ENCODE results near the gene AHCYL1.

Gene AHCYL1

DNA sequence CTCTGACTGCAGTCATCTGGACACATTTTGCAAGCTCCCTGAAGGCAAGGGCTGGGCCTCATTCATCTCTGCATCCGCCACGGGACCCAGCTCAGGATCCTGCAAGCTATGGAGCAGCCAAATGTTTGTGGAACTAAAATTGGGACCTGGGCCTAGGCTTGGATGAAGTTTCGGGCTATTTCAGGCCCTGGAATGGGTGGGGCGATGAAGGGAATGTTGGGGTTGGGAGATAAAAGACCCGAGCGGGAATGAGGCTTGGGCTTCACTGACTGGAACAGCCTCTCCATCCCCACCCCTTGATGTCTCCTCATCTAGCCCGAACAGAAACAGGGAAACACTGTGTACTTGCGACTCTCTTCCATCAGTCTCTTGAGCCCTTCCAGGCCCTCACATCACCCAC lies 7.3 kb upstream of the AHCYL1 start:
- no peak for DNase-seq

DNA sequence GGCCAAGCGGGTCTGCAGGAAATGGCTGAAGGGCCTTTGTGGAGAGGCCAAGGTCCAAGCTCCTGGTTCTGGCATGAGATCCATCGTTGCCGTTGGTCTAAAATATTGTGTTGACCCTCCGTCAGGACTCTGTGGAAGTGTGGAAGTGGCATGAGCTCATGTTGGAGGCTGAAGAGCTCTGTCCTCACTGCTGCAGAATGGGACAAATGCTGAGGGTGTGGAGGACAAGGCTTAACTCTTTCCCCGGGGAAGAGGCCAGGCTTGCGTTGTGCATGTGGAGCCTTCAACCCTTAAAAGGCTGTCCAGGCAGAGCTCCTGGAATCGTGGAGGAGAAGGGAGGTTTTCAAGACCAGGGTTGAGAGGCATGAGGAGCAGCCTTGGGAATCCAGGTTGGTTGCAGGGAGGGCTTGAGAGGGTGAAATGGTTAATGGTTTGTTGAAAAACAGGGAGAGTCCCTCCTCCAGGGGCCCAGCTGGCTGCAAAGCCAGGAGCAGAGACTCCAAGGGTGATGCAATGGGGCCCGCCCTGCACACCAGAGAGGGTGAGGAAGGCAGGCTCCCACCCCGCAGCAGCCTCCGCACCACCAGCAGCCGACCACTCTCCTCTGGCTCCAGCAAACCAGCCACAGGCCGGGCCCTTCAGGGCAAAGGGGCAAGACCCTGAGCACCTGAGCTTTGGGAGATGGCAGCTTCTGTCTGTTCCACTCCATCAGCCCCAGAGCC lies 6.7 kb upstream of the AHCYL1 start:
- DNase-seq: no peak

DNA sequence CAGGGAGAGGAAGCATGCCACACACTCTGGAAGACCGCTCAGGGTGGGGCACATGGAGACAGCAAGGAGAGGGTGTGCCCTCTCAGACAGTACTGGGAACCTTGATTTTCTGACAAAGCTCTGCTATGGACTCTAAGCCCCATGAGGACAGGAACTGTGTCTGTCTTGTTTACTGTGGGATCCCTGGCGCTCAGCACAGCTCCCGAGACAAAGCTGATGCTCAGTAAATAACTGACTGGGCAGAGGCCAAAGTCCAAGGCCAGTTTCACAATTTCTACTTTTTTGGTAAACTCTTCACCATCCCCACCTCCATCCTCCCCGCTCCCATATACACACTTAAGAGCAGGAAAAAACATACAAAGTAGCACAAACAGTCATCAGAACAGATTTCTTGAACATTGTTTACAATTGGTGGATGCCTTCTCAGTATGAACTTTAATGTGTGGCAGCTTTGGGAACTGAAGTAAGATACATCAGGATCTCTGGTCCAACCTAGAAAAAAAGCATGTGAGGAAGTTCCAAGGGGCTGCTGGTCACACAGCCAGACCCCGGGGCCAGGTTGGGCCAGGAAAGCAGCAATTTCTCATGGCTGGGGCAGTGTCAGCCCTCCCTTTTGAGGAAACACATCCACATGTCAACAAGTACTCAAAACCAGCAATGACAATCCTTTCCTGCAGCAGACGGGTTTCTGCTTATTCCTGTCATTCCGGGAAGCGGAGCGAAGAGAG lies 5.6 kb upstream of the AHCYL1 start:
- no peak for DNase-seq

DNA sequence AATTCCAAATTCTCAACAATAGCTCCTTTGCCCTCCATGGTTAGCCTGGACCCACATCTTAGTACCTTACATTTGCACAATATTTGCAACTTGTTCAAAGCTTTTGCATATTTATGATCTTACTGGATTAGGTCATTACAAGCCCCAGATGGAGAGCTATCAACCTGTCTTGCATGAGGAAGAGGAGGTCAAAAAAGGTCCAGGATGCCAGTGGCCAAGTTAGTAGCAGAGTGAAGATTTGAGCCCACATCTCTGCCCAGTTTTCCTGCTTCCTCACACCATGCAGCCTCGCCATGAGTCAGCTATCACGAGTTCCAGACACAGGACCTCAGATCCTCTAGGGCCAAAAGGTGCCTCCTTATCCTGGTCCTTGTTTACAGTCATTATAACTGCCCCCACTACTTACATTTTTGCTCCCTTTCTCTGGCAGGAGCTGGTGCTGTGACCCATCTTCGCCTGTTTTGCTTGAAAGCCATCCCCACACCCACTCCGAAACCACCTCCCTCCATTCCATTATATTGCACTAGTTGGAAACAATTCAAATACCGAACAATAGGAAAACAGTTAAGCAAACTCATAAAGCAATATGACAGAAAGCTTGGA lies 5.0 kb upstream of the AHCYL1 start:
- DNase-seq: no peak

DNA sequence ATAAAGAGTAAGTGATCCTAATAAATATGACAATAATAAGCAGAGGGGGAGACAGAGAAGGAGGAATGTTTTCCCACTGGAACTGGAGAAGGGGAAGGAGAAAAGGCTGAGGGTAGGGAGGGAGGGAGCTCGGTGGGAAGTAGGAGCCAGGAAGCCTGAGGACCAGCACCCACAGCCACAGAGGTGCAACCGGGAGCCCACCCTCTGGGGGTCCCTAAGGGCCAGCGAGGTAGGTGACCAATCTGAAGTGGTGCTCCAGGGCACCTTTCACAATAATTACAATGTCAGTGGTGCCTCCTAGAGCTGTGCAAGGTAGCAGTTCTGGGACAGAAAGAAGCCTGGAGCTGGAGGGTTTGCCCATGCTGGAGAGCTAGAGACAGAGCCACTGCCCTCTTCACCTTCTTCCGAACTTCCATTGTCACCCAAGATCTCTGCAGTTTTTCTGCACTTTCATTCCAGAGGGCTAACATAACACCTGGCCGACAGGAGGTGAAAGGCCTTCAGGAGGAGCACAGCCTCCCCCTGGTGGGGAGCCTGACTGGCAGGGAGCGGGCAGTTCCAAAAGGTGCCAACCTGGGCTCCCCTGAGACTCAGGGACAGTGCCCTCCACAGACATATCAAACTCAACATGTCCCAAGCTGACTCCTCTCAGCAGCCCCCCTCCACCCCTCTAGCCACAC lies 4.1 kb upstream of the AHCYL1 start:
- no peak for DNase-seq

DNA sequence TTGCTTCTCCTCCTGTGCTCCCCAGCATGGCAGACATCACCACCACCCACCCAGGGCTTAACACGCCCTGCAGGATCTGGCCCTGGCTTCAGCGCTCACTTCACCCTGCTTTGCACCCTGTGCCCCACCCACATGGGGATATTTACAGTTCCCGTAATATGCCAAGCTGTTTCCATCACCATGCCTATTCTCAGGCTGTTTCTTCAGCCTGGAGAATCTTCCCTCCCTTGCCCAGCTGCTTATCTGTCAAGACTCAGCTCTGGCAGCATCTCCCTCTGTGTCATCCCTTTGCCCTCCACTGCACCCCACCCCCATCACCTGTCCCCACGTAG lies 3.6 kb upstream of the AHCYL1 start:
- no peak for DNase-seq

DNA sequence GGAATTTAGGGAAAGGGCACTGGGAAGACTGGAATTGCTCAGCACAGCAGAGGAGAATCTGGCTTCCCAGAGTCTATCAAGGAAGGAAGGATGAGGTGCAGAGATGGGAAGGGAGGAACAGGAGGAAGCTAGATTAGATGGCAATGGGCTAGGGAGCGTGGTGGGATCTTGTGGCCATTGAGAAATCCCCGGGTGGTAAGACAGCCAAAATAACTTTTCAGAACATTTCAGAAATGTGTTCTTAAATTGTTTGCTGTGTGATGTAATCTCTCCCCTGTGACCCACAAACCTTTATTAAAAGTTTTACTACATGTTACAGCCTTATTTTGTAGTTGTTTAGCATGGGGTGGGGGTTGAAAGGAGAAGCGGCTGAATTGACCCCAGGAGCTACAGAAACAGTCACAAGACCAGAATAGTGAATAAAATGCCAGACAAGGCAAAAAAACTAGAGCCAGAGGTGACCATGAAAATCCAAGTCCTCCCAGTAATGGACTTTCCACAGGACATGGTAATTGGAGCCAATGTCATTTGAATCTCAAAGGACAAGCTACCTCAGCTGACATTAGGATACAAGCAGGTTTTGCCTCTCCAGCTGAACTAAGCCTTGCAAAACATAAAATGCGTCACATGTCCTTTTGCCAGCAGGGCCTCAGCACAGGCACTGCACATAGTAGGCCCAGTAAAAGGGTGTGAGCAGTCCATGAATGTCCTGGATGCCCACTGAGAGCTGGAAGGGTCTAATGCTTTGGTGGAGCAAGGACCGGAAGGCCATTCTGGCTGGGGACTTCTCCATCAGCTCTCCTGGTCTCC lies 980 bp upstream of the AHCYL1 start:
- DNase-seq: no peak

DNA sequence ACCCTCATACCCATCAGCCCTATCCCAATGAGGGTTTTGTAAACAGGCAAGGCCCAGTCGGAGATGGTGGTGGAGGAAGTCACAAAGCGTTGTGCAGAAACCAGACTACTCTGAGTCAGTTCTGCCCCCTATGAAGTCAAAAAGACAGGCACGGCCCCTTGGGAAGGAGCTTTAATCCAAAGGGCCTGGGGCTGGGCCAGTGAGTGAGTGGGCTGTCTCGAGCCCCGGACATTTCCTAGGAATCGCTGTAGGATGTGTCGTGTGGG lies 442 bp upstream of the AHCYL1 start:
- DNase-seq: no peak

DNA sequence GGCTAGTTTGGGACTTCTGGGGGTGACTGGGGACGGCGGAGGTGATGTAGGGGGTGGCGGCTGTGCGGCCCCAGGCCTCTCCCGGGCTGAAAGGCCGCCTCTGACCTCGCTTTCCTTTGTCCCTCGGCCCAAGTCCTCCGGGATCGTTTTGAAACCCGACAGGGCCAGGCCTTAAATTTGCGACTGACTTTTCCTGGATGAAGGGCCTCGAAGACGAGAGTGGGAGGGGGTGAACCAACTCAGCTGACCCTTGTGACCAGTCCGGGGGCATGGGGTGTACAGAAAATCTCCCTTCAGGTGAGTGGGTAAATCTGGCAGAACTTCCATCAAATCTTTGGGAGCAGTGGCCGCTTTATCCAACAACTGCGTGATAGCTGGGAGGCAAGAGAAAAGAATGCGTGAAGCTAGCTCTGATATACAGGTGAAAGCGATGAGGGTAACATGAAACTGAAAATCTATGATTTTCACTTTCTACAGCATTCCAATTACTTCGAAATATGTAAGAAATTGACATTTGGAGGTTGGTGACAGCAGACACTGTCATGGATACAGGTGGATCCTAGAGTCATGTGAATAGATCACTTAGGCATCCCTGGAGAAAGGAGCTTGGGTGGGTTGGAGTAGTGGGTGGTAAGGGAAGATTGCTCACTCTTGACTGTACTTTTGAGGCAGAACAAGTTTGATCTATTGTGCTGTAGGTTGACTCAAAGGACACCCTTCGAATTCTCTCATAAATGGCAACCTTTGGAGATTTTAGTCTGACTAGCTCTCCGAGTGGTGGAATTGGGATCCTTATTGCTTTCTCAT lies 885 bp downstream of the AHCYL1 start:
- DNase-seq: no peak

DNA sequence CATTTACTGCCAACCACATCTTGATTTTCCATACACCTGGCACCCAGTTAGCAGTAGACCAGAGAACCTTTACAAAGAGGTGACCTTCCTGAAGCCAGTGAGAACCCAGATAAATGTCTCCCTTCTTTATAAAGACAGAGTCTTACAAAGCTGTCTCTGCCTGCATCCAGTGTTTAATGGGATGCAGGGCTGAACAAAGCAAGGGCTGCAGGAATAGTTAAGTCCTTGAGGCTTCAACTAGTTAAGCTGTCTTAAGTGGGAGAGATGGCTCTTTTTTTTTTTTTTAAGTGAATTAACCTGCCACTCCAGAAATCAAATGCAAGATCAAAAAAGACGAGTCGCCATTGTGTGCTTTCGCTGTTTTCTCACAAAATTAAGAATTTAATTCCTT lies 1.5 kb downstream of the AHCYL1 start:
- no peak for DNase-seq

DNA sequence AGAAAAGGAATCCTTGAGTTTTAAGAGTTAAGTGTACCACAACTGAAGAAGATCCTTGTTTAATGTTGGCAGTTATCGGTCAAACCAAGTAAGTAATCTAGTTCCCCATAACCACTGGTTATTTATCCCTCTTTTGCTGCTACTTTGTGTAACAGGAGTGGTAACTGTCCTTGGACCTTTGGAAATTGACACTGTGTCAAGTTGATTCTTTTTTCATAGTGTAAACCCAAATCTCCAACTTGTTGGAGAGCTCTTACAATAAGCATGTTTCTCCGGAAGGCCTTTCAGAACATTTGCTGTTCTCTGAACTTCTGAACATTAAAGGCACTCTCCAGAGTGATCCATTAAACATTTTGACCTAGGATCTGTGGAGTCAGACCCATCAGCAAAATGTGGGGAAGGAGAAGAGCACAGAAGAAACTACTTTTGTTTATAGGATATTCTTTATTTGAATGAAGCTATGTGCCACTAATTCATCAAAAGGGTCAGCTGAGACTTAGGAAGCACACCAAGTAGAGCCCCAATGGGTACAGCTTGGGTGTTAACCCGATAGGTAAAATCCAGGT lies 3.9 kb downstream of the AHCYL1 start:
- DNase-seq: no peak

DNA sequence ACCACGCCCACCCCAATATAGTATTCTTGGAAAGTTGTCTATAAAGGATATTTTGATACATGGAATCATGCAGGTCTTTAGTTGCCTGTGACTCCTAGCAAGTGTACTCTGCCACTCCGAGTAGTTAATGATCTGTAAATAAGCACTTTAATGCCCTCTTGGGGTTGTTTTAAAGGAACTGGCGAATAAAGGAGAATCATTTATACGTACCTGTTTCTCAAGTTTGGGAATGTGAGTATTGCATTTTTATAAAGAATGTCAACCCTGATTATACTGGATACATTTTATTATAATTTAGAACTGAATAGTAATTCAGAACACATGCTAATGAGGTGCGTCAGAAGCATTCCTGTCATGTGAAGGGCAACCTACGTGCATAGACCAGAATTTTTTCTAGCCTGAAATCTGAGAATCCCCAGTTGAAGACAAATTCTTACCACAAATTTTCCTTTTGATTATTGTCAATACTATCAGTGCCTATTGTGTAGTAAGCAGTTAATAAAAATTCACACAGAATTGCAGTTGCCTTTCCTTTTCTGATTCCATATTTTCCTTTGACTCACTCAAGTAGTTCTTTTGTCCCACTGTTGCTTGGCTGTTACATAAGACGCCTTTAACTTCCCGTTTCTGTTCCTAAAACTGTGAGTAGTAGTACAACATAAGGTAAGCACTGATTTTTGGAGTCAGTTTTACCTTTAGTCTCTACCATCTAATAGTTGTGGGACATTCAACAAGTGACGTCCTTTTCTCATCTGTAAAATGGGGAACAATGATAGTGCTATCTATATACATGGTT lies 5.1 kb downstream of the AHCYL1 start:
- DNase-seq: no peak

DNA sequence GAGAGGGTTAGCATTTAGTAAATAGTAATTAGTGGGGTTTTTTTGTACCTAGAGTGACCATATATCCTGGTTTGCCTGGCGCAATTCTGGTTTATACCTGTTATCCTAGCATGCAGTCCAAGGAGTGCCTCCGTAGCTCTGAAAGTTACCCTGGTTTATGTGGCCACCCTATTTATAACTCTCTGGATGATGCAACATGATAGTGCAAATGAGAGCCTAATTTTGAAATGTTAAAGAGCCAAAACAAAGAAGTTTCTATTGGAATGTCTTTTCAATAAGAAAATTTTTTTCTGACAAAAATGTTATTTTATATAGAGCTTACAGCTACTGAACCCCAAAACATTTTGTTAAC lies 5.7 kb downstream of the AHCYL1 start:
- no peak for DNase-seq

DNA sequence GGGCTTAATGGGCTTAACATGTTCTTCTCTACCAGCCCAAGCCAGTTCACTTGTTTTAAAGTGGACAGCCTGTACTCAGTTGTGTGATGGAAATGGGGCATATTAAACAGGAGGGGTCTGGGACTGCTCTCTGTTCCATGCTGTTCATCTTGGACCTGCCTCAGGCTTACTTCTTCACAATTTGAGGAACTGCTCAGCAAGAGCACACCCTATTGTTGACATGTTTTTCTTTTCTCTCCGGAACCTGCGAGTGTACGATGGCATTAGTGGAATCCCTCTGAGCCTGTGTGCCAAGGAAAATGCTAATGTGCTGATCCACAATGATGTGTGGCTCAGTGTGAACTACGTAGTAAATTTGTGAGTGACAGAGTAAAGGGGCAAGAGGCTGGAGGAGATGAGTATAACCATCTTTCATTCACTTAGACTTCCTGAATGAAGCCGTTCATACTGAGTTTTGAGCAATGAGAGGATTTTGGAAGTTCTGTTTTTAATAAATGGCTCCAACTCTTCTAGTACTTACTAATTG lies 6.9 kb downstream of the AHCYL1 start:
- no peak for DNase-seq

DNA sequence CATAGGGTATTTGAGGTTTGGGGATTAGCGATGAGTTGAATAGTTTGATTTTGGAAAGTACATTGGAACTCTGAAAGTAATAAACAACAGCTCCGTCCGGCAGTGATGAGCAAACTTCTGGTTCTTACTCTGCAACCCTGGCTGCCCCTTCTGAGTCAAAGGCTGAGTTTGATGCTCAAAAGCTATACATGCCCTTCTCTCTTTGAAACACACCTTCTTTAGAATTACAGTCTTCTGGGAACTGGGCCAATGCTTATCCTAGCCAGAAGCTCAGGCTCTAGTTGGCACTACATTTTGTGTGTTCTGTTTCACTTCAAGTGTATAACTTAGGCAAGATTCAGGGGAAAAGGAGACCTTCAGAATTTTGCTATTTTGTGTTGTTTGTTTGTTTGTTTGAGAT lies 9.3 kb downstream of the AHCYL1 start:
- DNase-seq: no peak

DNA sequence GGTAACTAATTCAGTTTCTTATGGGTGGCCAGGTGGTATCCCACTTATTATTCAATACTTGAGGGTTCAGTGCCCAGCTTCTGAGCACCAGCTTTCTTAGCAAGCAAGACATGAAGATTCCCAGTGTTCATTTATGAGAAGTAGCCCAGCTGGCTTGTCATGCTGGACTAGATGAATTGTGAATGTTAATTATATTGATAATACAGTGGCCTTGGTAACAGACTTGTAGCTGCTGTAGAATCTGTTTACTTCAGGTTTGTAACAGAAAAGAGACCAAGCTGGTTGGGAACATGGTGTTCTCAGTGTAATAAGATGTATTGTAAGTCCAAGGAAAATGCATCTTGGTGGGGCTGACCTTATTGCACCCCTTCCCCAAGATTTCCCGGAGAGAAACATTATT lies 10.1 kb downstream of the AHCYL1 start:
- no peak for DNase-seq

DNA sequence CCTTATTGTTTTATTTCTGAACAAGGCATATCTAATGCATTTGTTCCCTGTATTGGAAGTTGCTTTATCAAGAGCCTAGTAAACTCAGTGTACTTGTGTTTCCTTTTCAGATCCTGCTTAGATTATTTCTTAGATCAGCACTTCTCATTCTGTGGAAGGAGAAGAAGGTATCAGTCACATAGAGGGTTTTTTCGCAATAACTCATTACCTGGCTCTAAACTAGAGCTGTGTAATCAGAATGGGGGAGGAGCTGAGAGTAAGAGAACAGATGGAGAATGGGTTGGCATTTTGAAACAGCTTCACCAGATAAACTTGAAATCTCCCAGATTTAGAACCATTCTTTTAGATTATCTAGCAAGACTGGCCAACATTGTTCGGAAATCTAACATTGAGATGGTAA lies 11.0 kb downstream of the AHCYL1 start:
- no peak for DNase-seq

DNA sequence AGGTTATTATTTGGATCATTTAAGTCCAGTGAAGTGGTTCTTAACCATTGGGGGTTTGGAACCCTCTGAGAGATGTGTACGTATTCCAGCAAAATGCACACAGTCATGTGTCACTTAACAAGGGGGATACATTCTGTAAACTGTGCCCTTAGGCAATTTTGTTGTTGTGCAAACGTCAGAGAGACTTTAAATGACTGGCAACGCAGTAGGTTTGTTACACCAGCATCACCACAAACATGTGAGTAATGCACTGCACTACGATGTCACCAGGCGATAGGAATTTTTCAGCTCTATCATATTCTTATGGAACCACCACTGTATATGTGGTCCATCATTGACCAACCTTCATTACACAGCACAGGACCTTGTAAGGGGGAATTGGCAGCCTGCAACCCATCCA lies 11.9 kb downstream of the AHCYL1 start:
- DNase-seq: no peak

DNA sequence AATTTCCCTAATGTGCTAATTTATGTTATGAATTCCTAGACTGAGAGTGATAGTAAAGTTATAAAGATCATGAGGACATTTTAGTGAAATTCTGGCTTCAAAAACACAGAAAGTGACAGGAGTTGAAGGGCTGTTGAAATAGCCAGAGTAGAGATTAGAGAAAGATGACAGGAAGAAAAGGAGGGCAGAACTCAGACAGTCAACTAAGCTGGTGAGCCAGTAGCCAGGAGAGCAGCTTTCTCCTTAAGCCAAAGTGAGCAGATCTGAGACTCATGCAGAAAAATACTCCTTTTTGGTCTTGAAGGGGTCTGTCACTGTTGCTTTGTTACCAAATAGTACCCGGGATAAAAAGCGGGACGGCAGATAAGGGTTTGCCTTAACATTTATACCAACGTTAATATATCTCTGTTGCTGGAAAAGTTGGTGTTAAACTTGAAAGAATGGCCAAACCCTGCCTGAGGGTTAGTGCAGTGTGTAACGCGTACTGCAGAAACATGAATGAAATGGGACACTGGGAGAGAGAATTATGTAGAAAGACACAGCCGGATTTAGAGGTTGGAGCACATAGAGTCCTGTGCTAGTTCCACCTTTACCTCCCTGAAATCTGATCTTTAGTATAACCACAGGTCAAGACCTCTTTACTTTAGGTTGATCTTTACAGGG lies 12.8 kb downstream of the AHCYL1 start:
- DNase-seq: no peak

DNA sequence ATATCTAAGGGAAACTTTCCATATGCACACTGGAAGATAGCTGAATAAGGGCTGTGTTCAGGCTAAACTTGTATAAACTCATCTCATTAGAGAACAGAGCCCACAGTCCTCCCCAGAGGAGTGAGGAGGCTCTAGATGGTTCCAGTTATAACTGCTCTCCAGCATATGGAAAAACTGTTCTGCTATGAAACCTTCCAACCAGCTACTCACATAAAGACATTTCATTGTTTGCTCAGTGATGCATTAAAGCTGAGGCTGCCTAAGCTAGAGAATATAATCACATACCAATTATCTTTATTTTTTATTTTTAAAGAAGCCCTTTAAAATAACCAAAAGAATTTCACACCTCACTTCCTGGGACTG lies 13.3 kb downstream of the AHCYL1 start:
- DNase-seq: no peak

DNA sequence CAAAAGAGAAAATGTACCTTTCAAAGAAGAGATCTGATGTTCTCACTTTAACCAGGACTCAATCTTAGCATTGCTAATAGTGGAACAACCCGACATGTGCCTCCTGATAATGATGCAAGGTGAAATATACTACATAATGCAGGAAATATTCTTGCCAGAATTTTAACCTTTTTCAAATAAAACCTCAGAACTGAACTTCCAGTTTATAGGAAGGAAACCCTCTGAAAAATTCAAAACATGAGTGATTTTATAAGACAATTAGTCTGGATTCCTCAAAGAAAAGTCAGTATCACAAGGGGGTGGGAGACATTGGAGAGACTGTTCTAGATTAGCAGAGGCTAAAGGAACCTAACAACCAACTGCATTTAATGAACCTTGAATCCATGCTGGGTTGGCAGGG lies 18.1 kb downstream of the AHCYL1 start:
- no peak for DNase-seq

Measured in GDM1 (cell line).